B cell (primary cell): Measurements from ENCODE around the gene ADGRD1. TPM values are rescaled to one million over a fixed set of nuclear protein-coding genes. Genes with fewer than 3 reads are reported as not detected.

Source experiments
- ATAC-seq: fragments of 200-7000 bp; cut with Tn5 transposase; one replicate; pipeline ENCODE4 v1.10.0; 2021; ENCODE audit warnings: low read depth, mild to moderate bottlenecking, moderate number of reproducible peaks, moderate library complexity
- CTCF ChIA-PET: fragments of 350-600 bp; sonication (Branson Sonifier 250); formaldehyde crosslinking; loops from one replicate; lab custom pipeline; 2021; ENCODE audit warnings: antibody characterized with exemption, inconsistent platforms; lab: Charles Lee
- POLR2A ChIA-PET: fragments of 350-600 bp; sonication (Branson Sonifier 250); formaldehyde crosslinking; loops from one replicate; lab custom pipeline; 2021; ENCODE audit warnings: antibody characterized with exemption; lab: Charles Lee
- DNase-seq: peaks from one replicate; pipeline ENCODE4 v3.0.0; 2013
- H2AFZ ChIP-seq: 2 replicates; pipeline ENCODE4 v1.6.1; 2012; ENCODE audit warnings: mild to moderate bottlenecking, low read depth, low read length; ENCODE audit not compliant: insufficient read depth, poor library complexity, severe bottlenecking
- H3K27ac ChIP-seq, 2 donors: 1 replicate in 1 of 2; 2 replicates in 1 of 2; pipeline ENCODE4 v1.5.1; 2012 to 2013; ENCODE audit warnings: low read length in 2 of 2, mild to moderate bottlenecking in 2 of 2, moderate library complexity in 1 of 2
- H3K27me3 ChIP-seq, 4 experiments: fragments of 200-600 bp in 1 of 4; sonication (generic) in 1 of 4; replicated peaks in 1 of 4; 1 replicate in 2 of 4; 2 replicates in 2 of 4; pipeline versions ENCODE4 v1.6.1 to v1.7.0; 2013 to 2016; ENCODE audit warnings: low read length in 3 of 4, mild to moderate bottlenecking in 2 of 4, mixed read lengths in 1 of 4, moderate library complexity in 1 of 4; ENCODE audit not compliant: insufficient read depth in 4 of 4, control insufficient read depth in 3 of 4; ENCODE audit errors: control extremely low read depth in 1 of 4
- H3K36me3 ChIP-seq, 2 experiments: replicated peaks in 1 of 2; 1 replicate in 1 of 2; 2 replicates in 1 of 2; pipeline versions ENCODE4 v1.6.1 to v1.7.1; 2013; ENCODE audit warnings: low read length in 1 of 2; ENCODE audit not compliant: insufficient read depth in 2 of 2, control insufficient read depth in 1 of 2; ENCODE audit errors: control extremely low read depth in 1 of 2, extremely low read depth in 1 of 2
- H3K4me1 ChIP-seq, 2 donors: fragments of 200-600 bp in 1 of 2; sonication (generic) in 1 of 2; 1 replicate in 1 of 2; 2 replicates in 1 of 2; pipeline versions ENCODE4 v1.5.1 to v1.6.1; 2013 to 2017; ENCODE audit warnings: low read length in 2 of 2; ENCODE audit not compliant: control insufficient read depth in 2 of 2, insufficient read depth in 2 of 2
- H3K4me2 ChIP-seq: replicated peaks from 2 replicates; pipeline ENCODE3; 2012; ENCODE audit warnings: mild to moderate bottlenecking, low read depth, low read length; ENCODE audit not compliant: poor library complexity, severe bottlenecking
- H3K4me3 ChIP-seq, 5 experiments: fragments of 200-600 bp in 1 of 5; sonication (generic) in 1 of 5; 1 replicate in 3 of 5; 2 replicates in 2 of 5; pipeline versions ENCODE4 v1.5.1 to v1.7.0; 2011 to 2016; ENCODE audit warnings: low read length in 4 of 5, mild to moderate bottlenecking in 4 of 5, low read depth in 2 of 5, control low read depth in 1 of 5, moderate library complexity in 1 of 5; ENCODE audit not compliant: insufficient read depth in 1 of 5; ENCODE audit errors: control extremely low read depth in 1 of 5, extremely low read depth in 1 of 5
- H3K79me2 ChIP-seq: fragments of 200-600 bp; sonication (generic); one replicate; pipeline ENCODE4 v1.6.0; 2016; ENCODE audit warnings: low read length; ENCODE audit not compliant: control insufficient read depth, insufficient read depth
- H3K9ac ChIP-seq: fragments of 200-600 bp; sonication (generic); 2 replicates; pipeline ENCODE4 v1.6.1; 2017; ENCODE audit warnings: mild to moderate bottlenecking, low read length, moderate library complexity
- H3K9me3 ChIP-seq, 3 donors: one replicate each; pipeline versions ENCODE4 v1.6.1 to v1.7.1; 2013; ENCODE audit warnings: low read length in 2 of 3; ENCODE audit not compliant: control insufficient read depth in 2 of 3, insufficient read depth in 1 of 3; ENCODE audit errors: control extremely low read depth in 1 of 3
- H4K20me1 ChIP-seq: 2 replicates; pipeline ENCODE4 v1.6.0; 2012; ENCODE audit warnings: mild to moderate bottlenecking, low read length; ENCODE audit not compliant: insufficient read depth, control insufficient read depth, poor library complexity, severe bottlenecking
- H3K27ac Mint-ChIP-seq: one replicate; pipeline ENCODE4 v1.8.0; 2021; ENCODE audit warnings: mixed read lengths
- H3K27me3 Mint-ChIP-seq: one replicate; pipeline ENCODE4 v1.8.0; 2021; ENCODE audit warnings: mixed read lengths
- H3K4me1 Mint-ChIP-seq: one replicate; pipeline ENCODE4 v1.8.0; 2021; ENCODE audit warnings: mixed read lengths
- H3K4me3 Mint-ChIP-seq: one replicate; pipeline ENCODE4 v1.8.0; 2021; ENCODE audit warnings: mixed read lengths
- H3K9me3 Mint-ChIP-seq: one replicate; pipeline ENCODE4 v1.8.0; 2022; ENCODE audit warnings: mixed read lengths; ENCODE audit not compliant: insufficient read depth
- CTCF ChIP-seq: fragments of 200-600 bp; IDR thresholded peaks from one replicate; pipeline ENCODE4 v1.8.0; 2022; ENCODE audit warnings: antibody characterized with exemption, mild to moderate bottlenecking
- EZH2 ChIP-seq: IDR thresholded peaks from 2 replicates; pipeline ENCODE4 v1.6.1; 2012; ENCODE audit warnings: borderline replicate concordance, low read depth, mild to moderate bottlenecking, moderate library complexity, low read length; ENCODE audit not compliant: insufficient read depth, poor library complexity, severe bottlenecking
- WGBS: methylation state at CpG from one replicate; pipeline ENCODE4 v1.1.5; 2013; ENCODE audit warnings: missing lambda C conversion rate; ENCODE audit not compliant: insufficient coverage; 5-methylcytosine and 5-hydroxymethylcytosine counted together
- intact Hi-C: fragments of 100-400 bp; cut with micrococcal nuclease; formaldehyde crosslinking; loops from one replicate; pipeline ENCODE4 v1.10.0; 2022
- polyA plus RNA-seq: library from polyadenylated mRNA; depleted of rRNA; stranded (reverse); fragments of >200 nt; gene quantifications from 2 replicates; pipeline ENCODE4 v1.2.3, GENCODE V29; 2012
- total RNA-seq, 2 donors: library from RNA; stranded (reverse); fragments of 120-200 nt in 1 of 2; gene quantifications; 1 replicate in 1 of 2; 2 replicates in 1 of 2; pipeline versions ENCODE4 v1.2.3 to v1.2.4, GENCODE V29; 2013 to 2022

Gene ADGRD1
- total and polyA plus RNA-seq, 2 donors (not counting 1 experiment from before 2014, with no cell fraction given) = 1.1 to 2.2 TPM

DNA sequence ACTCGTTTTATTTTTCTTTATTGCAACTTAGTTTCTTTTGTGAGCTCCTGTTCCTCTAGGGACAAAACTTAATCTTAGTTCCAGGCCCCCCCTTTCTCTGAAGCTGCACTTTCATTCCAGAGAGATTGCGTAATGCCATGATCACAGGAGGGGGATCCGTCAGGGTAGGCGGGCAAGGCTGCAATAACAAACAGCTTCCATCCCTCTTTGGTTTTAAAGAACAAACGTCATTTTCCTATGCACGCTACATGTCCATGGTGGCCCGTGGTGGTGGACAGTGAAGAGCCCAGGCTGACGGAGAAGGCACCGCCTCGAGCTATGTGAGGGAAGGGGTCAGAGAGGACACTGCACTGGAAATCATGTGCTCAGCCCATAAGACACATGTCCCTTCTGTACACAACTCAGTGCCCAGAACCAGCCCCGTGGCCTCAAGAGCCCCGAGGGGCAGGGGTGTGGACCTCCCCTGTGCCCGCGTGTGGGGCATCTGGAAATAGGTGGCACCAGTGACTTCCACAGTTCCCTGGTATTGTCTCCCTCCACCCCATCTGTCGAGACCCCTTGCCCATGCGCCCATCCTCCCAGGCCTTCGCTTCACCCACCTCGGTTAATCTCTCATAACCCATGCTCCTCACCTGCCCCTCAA, 161.4 kb downstream of the ADGRD1 start:
- no peak overlapping the region for H3K27ac ChIP-seq
- no peaks in the 10 kb centered on the region for H3K36me3 ChIP-seq
- H3K4me1 Mint-ChIP-seq = no peaks in the 10 kb centered on the region
- peaks cover 0 to 5% (median 0%) of the 10 kb centered on the region in 4 experiments for H3K27me3 ChIP-seq
- CTCF ChIA-PET = interaction anchor here (1.5 to 4.2 kb wide), 2 partner anchors 10 to 198 kb away, joined by 5 to 27 read pairs; no protein-coding TSS in a partner anchor
- no peaks in the 10 kb centered on the region for H3K79me2 ChIP-seq
- no peak overlapping the region for H3K4me3 ChIP-seq
- no peak overlapping the region for H2AFZ ChIP-seq
- H3K4me3 Mint-ChIP-seq = no peak overlapping the region
- TF ChIP-seq CTCF = no peak
- no peak for TF ChIP-seq EZH2
- no peak for DNase-seq
- no peaks in the 10 kb centered on the region for H3K9me3 Mint-ChIP-seq
- 93% methylated on average over 10 of the region's 18 CpGs for WGBS
- no peaks in the 10 kb centered on the region for H3K9me3 ChIP-seq
- H3K9ac ChIP-seq = no peak overlapping the region
- no peaks in the 10 kb centered on the region for H3K4me1 ChIP-seq
- no peak for ATAC-seq
- POLR2A ChIA-PET = no interaction called here
- no peak overlapping the region for H3K4me2 ChIP-seq
- no peak overlapping the region for H3K27ac Mint-ChIP-seq
- intact Hi-C loops = no loop called here
- H3K27me3 Mint-ChIP-seq = peaks cover 21% of the 10 kb centered on the region
- H4K20me1 ChIP-seq = no peaks in the 10 kb centered on the region

GRCh38 chr12:131115766-131116467, 162.2 kb downstream of the ADGRD1 start:
- H3K4me3 Mint-ChIP-seq = no peak overlapping the region
- Histone ChIP-seq H3K9me3 (no peaks in the 10 kb centered on the region), H3K79me2 (no peaks in the 10 kb centered on the region), H3K27me3 (peaks cover 0 to 5% (median 0%) of the 10 kb centered on the region in 4 experiments), H3K4me2 (no peak overlapping the region), H3K36me3 (no peaks in the 10 kb centered on the region), H3K27ac (no peak overlapping the region), H2AFZ (no peak overlapping the region), H3K4me1 (no peaks in the 10 kb centered on the region), H4K20me1 (no peaks in the 10 kb centered on the region), H3K9ac (no peak overlapping the region), H3K4me3 (no peak overlapping the region)
- TF ChIP-seq EZH2 (no peak), CTCF (no peak)
- intact Hi-C loops = no loop called here
- no peak overlapping the region for H3K27ac Mint-ChIP-seq
- H3K4me1 Mint-ChIP-seq = no peaks in the 10 kb centered on the region
- POLR2A ChIA-PET = no interaction called here
- 93% methylated on average over 8 of the region's 8 CpGs for WGBS
- CTCF ChIA-PET = interaction anchor here (1.5 to 4.2 kb wide), 2 partner anchors 11 to 199 kb away, joined by 5 to 27 read pairs; no protein-coding TSS in a partner anchor
- DNase-seq (no peak), ATAC-seq (no peak)
- peaks cover 21% of the 10 kb centered on the region for H3K27me3 Mint-ChIP-seq
- H3K9me3 Mint-ChIP-seq = no peaks in the 10 kb centered on the region
